Middle frontal gyrus (tissue), 1 donor: ENCODE data around the gene PCSK4.
"Not testable (repeated sequence)": the region's sequence is repeated elsewhere in the genome, so short reads cannot be mapped to it uniquely, and the experiment has no call there.

Experiments used
- DNase-seq: peaks from one replicate; pipeline ENCODE4 v3.0.0-alpha.2; 2015; ENCODE audit warnings: low spot score; ENCODE audit errors: extremely low spot score

The PCSK4 gene

GRCh38 chr19:1505012-1505411 is 14.9 kb upstream of the PCSK4 start:
- DNase-seq, result no peak

- DNase-seq, result no peak
Observed at GRCh38 chr19:1503925-1504773, 14.0 kb upstream of the PCSK4 start.

GRCh38 chr19:1503089-1503924 is 13.2 kb upstream of the PCSK4 start:
- DNase-seq, result no peak

- no peak for DNase-seq
Observed at GRCh38 chr19:1502433-1503088, 12.4 kb upstream of the PCSK4 start.

GRCh38 chr19:1501200-1501595 is 11.0 kb upstream of the PCSK4 start:
- no peak for DNase-seq

GRCh38 chr19:1499231-1499630 is 9.1 kb upstream of the PCSK4 start:
- not testable (repeated sequence) for DNase-seq

GRCh38 chr19:1497578-1498235 is 7.6 kb upstream of the PCSK4 start:
- no peak for DNase-seq

GRCh38 chr19:1496714-1497577 is 6.8 kb upstream of the PCSK4 start:
- no peak for DNase-seq

- DNase-seq, result no peak
Observed at GRCh38 chr19:1495799-1496713, 5.9 kb upstream of the PCSK4 start.

- DNase-seq, result no peak
Observed at GRCh38 chr19:1495051-1495798, 5.1 kb upstream of the PCSK4 start.

GRCh38 chr19:1494115-1494815 is 4.1 kb upstream of the PCSK4 start:
- DNase-seq, result no peak

- no peak for DNase-seq
Observed at GRCh38 chr19:1492474-1493006, 2.4 kb upstream of the PCSK4 start.

- DNase-seq, result no peak
Observed at GRCh38 chr19:1491849-1492170, 1.7 kb upstream of the PCSK4 start.

GRCh38 chr19:1491114-1491848 is 1.1 kb upstream of the PCSK4 start, which contains the start of gene REEP6:
Gene REEP6, plus strand, starts transcription at chr19:1491181. Its CDS starts 89 bp downstream, at chr19:1491270.
- DNase-seq, result no peak

GRCh38 chr19:1489463-1490310 is 463 bp downstream of the PCSK4 start:
- no peak for DNase-seq

- DNase-seq, result no peak
Observed at GRCh38 chr19:1488282-1488601, 1.9 kb downstream of the PCSK4 start.
